Activated CD4-positive, alpha-beta T cell treated with anti-CD3 and anti-CD28 coated beads for 48 hours (primary cell): ENCODE results near the gene SLX4IP.

Experiments
- DNase-seq: peaks from one replicate; pipeline ENCODE4 v3.0.0-alpha.2; 2020

SLX4IP gene

DNA sequence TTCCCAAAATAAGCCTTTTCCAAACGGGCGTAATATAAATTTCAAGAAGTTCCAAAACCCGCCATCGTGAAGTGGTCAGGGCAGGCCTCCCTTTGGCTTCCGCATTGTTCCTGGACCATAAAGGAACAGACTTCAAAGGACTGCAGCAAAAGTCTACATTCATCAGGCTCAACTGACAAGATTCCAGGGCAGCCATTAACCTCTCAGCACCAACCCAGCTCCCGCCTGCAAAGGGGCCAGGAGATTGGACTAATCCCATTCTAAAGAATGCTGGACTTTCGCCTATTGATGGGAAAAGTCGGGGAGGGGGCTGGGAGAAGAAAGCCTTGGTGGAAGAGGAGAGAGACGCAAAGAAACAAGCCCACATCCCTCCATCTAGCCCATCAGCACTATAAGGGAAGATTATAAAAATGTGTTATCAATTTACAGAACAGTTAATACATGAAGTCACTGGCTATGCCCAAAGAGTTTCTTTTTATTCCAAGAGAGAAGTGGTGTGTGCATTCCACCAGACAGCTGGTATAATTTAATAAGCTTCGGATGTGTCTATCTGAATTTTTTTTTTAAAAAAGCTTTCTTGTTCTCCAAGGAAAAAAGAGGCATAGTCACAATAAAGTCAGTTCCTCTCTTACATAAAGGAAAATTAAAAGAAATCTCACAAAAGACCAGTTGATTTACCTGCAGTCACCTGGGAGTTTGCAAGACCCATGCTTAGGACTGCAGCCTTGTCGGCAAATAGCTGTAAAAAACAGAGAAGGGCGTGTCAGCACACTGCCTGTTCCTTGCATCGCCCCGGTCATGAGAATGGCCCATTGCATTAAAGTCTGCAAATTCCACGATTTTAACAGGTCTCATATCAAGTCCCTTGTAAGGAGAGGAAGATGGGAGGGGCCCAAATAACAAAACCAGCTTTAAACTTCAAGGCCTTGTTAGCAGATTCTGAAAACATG is 220.9 kb downstream of the SLX4IP start:
- no peak for DNase-seq

DNA sequence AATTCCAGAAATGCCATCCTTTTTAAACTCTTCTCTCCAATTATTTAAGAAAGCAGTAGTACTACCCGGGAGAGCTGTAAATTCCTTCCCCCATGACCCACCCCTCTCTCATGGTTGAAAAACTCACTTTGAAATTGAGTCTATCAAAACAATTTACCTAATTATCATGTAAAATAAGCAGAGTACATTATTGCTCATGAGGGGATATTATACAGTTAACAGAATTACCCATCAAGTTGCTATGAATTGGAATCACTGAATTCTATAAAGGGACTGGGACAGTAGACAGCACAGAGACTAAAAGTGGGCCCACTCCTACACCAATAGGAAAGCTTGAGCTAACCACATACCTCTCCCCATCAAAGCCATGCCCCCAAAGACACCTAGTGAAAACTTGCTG is 222.3 kb downstream of the SLX4IP start:
- no peak for DNase-seq

DNA sequence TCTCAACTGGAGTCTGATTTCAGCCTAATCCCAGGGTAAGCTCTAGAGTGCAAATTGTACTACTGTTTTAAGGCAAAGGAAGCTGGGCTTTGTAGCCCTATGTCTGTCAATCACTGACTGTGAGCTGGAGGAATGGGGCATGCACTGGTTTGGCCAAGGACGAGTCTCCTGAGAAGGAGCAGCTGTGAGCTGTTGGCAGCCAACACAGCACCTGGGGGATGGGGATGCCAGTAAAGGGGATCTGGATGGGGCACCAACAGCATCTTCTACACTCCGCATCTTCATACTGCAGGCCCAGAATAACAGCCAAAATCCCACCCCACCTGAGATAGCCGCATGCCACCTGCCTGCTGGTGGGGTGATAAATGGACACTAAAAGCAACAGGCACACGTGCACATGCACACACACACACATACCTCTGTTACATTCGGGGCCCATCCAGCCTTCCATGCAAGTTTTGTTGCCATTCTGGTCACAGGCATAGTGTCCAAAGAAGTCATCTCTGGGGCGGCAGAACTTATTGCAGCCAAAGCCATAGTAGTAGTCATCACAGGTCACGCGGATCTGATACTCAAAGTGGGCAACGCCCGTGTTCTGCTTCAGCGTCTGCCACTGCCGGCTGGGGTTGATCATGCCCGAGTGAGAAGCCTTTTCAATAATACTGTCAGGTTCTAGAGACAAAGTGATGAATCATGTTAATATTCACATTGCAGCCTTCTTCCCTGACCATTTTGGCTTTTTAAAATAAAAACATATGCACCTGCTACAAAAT is 223.1 kb downstream of the SLX4IP start:
- DNase-seq: no peak

DNA sequence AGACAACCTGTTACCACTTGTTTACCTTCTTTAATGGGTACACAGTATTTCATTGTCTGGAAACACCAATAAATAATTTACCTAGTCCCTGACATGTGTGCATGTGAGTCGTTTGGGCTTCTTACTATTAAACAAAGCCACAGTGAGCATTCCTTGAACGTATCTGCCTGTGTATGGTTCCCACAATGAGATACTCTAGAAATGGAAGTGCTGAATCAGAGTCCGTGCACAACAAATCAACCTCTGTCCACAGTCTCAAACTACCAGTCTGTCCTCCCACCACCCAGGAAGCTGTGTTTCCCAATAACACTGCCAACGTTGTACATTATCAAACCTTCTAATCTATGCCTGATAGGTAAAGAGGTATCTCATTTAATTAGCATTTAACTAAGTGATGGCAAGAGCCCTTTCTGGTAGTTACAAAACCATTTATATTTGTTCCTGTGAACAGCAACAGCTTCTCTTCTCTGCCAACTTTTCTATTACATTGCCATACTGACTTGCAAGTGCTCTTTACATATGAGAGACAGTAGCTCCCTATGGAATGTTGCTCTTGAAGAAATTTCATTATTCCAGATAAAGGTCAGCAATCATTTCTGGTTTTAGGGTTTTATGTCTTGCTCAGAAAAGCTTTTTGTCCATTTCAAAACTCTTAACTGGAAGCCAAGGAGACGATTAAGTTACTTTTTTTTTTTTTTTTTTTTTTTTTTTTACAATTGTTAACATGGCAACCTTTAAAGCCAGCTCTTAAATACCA is 223.9 kb downstream of the SLX4IP start:
- DNase-seq: no peak

DNA sequence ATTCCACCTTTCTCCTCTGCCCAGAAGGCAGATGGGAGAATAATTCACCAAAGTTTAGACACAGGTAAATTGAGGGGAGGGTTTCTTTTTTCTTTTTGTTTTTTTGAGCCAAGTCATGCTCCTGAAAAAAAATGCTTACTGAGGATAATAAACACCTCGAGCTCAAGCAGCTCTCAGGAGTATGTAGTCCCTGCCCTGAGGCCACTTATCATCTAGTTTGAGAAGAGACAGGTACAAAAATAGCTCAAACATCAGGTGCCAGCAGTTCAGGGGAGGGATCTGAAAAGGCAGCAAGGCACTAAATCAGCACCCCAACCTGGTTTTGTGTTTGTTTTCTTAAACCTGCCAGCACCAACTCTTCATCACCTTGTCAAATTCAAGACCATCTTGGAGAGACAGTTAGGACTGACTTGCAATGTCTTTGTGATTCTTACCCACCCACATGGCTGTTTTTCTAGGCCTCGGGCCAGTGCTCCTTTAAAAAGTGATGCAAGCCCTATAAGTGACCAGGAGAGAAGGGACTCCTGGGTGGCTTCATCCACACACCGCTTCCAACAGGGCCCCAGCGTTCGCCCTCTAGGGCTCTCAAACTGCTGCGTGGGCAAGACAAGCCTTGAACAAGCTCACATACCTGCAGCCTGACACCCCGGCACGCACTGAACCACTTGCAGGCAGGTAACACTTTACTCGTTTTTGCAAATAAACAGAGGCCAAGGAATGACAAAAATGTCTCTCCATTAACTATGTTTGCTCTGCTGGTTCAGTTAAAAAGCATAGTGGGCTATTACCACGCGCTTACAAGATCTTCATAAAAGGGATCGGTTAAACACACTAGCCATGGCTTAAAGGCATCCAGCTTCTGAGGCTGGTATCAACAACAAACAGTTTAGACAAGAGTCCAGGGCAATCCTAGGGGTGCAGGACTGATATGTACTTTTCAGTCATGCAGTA is 224.8 kb downstream of the SLX4IP start:
- DNase-seq: no peak

DNA sequence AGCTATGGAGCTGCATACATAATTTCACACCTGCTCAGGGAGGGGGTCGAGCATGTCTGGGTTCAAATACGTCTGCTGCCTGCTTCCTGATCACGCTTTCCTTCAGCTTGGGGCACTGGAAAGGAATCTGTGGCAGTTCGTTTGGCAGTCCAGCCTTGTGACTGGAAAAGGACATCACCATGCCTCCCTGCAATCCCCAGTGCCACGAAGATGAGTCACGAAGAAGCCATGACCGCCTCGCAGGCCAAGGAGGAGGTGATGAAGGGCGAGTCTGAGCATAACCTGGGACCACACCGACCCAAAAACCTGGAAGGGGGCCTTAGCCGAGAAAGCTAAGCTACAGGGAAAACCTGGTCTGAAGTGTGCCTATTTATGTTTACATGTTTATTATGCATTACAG is 225.6 kb downstream of the SLX4IP start:
- no peak for DNase-seq

DNA sequence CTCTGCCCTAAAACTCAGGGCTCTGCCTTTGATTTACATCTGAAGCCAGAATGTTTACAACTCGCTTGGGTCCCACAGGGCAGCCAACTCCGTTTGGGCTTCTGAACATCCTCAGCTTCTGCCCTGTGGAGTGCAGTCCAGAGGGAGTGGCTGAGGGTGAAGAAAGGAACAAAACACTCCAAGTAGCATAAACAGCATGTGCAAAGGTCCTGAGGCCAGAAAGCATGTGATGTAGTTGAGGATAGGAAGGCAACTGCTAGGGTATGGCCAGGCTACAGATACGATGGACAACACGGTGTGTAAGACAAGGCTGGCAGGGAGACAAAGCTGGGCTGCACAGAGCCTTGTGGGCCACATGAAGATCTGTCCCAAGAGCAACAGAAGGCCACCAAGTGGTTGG is 226.2 kb downstream of the SLX4IP start:
- DNase-seq: no peak

DNA sequence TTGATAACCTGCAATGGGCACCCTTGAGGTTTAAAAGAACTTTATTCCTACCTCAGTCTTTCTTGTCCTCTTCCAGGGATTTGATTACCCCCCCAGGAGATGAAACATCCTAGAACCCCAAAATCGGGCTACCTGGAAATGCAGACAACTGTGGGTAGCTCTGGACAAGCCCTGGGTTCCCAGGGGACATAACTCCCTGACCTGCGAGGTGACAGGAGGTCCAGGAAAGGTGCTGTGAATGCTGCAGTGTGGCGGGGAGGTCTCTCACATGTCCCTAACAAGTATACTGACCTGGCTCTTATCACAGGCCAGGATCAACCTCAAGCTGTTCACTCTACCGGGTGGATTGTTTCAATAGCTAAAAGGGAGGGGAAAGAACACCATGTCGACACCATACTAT is 227.0 kb downstream of the SLX4IP start:
- DNase-seq: no peak

DNA sequence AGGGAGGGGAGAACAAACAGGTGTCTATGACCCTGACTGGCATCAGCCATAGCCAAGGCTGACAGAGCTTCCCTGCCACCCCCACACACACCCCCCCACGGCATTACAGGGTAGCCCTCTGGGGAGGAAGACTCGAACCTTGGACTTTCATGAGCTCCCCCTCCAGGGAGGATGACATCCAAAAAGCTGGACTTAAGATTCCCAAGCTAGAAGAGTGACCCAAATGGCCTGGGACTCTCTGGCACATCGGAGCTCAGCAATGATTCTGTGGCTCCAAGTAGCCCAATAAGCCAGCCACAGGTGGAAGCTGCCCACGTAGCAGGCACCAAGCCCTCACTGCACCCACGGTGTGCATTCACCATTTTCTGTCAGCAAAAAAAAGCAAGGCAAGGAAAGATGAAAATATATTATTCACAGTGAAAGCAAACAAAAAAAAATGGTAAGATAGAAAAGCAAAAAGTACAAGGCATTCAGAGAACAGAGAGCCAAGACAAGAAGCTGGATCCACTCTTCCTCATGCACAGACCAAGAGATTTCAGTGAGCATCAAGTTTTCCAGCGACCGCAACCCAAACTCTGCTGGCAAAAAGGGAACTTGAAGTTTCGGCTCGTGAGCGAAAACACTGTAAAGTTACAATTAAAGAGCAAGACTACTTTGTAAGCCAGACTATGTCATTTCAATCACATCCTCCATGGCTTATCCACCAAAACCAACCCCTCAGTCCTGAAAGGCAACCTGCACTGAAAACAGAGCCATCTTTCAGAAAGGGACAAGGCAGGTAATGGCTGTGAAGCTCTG is 227.8 kb downstream of the SLX4IP start:
- no peak for DNase-seq

DNA sequence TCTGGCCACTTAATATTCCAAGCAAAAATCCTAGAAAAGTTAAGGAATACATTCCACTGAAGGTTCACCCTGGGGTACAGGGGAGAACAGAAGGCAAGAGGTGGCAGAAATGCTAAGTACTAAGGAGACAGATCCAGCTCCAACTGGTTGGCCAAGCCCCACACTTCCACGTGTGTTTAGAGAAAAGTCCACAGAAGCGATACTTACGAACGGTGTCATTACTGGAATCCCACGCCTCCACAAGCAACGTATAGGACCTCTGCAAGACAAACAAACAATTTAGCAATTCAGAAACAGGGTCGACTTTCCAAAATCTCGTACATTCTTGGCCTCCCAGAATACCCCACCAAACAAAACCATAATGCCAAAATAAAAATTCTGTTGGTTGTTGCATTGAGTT is 228.7 kb downstream of the SLX4IP start:
- DNase-seq: no peak

DNA sequence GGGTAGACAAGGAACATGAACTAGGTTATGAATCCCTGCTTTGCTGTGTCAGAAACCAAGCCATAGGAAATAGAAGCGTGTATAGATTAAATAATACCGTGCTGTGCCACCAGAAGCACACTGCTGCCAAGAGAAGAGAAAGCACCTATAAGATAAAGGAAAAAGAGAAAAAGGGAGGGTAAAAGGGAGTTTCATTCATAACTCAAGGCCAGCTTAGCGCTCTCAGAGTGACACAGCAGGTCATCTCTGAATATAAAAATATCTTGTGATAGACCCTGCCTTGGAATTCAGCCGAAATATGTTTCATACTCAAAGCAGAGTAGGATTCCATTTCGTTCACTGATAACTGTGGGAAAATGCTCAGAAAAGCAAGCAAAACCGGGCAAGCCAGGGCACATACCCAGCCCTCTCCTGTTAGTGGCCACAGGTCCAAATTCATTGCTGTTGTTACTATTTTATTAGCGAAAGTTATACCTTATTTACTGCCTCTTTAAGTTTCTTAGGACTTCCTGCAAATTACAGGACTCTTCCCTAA is 230.0 kb downstream of the SLX4IP start:
- no peak for DNase-seq

DNA sequence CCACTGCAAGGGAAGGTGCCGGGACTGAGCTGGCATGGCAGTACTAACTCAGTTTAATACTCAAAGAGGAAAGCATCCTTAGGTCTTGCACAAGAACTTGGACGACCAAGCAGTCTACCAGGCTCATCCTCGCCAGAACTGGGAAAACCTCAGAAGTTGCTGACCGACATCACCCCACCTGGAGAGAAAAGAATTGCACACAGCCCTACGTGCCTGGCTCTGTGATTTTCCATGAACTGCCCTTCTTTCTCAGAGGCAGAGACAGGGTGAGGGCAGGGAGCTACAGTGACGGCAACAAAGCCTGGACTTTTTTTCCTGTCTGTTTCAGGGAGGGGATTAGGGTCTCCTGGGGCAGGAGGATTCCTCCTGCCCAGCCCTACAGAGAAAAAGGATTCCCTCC is 230.7 kb downstream of the SLX4IP start:
- no peak for DNase-seq

DNA sequence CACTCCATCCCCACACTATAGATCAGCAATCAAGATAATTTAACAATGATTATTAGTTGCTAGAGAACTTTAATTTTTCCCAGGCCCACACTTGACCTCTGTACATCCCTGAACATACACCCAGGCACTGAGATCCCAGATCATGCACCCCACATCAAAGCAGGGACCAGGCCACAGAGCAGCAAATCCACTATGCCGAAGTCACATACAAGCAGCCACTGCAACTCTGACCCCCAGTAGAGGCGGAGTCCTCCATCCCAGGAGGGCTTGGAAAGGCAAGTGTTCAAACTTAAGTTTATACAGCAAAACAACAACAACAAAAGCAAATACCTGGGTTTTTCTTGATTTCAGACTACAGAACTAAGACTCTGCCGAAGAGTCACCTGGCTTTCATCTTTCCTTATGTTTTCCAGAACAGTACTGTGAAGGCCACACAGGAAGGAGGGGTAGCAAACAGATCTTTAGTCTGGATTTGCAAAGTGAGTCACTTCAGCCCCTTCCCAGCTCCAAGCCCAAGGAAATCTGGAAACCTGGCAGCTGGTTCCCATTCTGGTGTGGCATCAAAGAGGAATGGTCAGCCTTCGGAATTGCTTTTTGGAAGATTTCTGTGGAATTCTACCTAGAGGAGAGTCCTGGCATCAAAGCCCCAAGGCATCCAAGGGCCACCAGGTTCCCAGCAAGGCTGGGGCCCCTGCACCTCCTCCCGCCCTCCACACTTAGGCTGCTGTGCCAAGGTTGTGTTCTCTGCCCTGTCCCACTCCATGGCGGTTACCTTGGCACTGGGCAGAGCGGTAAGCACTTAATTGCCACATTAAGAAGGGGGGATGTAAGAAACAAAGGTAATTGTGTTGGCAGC is 231.3 kb downstream of the SLX4IP start:
- DNase-seq: no peak

DNA sequence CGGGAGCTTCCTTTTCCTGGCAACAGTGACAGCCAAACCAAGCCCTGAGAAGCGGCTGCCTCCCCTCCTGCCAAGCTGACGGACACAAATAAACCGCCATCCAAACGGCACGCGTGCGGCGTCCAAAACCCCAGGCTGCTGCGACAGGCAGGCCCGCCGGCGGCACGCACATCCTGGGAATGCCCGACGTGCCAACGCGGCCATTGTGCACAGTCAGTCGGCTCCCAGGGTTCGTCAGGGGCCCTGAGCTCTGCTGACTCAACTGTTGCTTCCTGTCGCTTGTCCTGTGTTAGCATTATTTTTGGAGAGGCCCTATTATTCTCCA is 231.9 kb downstream of the SLX4IP start:
- DNase-seq: no peak

DNA sequence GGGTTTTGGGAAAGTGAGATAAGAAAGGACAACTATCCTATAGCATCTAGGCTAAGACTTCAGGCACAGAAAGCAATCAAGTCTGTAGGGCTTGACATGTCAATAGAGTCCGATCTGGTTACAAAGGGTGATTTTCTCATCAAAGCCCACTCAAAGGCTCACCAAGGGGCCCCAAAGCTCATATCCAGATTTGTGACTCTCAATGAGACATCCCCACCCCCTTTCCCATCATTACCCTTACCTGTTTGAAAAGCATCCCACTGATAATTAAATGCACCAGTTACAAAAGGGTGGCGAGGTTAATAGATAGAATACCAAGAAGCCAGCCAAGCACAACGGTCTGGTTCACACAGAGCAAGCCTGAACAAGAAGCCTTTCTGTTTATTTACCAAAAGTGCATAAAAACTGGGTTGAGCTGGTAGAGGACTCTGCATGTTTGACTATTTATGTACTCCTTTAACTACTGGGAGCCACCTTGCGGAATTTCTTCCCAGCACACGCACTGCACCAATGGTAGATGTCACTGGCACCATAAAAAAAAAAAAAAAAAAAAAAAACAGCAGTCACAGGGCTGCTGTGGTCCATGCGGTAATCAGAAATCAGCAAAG is 232.6 kb downstream of the SLX4IP start:
- no peak for DNase-seq

DNA sequence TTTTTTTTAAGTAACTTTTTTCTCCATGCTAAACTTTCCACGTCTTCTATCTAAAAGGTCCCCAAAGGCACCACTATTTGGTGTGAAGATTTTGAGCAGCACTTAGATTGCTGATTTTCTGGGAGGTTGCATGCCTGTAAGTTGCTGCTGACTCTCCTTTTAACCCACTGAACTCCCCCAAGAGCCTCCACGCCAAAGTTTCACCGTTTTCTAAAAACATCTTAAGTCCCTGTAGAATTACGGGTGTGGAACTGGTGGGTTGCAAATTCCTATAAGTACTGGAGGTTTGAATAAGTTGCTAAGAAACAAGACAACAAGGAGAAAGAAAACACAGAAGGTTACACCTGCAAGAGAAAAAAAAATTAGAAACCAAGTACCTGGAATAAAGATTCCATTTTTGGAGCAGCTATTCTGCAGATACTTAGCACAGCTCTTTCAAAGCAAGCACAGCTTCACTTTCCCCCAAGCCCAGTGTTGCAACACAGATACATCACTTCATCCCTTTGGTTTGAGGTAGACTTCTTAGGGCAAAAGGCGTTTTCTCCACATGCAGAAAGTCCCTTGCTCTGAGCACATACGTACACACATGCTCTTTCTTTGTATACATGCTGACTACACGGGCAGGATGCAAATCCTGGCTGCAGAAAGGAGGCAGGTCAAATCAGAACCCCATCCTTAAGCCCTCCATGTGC is 233.7 kb downstream of the SLX4IP start:
- DNase-seq: no peak

DNA sequence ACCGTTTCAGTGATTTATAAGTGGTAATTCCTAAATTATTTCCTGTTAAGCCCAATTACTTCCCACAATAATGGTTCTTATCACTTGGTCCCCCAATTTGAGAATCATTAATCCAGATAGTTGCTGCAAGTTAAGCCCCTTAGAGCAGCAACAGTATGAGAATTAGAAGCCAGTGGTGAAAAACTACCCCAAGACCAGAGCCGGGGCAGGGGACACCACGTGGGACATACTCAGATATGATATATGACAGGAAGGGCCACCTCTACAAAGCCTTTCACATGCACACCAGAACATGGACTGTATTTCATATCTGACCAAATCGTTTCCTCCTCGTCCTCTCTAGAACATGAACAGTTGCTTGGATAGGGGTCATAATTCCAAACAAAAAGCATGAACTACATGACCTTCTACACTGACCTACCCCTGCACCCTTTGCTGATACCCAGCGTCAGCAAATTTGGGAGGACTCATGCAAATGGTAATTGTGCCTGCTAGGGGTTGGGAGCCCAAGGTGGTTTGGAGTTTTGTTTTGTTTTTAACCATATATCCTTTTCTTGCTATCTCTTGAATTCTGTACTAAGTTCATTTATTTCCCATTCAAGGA is 234.8 kb downstream of the SLX4IP start:
- no peak for DNase-seq

DNA sequence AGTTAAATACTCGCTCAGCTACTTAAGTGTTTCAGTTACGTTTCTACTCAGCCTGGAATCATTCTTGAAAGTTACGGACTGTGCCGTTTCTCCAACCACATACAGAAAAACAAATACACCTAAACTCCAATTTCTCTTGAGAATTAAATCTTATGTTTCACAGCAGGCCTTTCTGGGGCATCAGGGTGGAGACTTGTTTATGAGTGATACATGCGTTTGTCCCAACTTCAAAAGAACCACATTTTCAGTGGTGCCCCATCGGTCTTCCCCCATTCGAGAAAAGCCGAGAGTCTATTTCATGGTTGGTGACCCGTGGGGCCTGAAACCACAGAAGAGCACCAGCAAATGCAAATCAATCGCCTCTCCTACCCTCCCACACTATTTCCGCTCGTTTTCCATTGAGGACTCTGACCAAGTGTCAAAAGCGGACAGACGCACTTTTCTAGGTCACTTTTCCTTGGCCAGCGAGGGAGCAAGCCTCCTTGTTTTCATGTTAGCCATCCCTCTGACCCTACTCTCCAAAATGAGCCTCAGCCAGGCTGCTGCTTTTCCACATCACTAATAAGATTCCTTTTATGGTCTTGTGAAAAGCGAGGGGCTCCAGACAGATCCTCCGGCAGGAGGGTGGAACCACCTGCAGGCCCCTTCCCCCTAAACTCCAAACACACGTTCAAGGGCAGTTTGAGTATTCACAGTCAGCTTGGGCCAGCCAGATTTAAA is 235.6 kb downstream of the SLX4IP start:
- DNase-seq: no peak
